Panc1 (cell line): ENCODE results near the gene NRROS. TPM values are rescaled to one million over a fixed set of nuclear protein-coding genes. Genes with fewer than 3 reads are reported as not detected.

ENCODE experiments used
- ATAC-seq: fragments of 200-7000 bp; cut with Tn5 transposase; 2 replicates; pipeline ENCODE4 v1.9.1; 2020; ENCODE audit warnings: mild to moderate bottlenecking, moderate library complexity
- BruUV-seq: library from RNA; stranded (reverse); fragments of 400-500 nt; replicated peaks from 2 replicates; lab custom pipeline; 2021; lab: Mats Ljungman, UMichigan
- CTCF ChIA-PET: fragments of 300-600 bp; sonication (Branson Sonifier 250); formaldehyde crosslinking; loops from one replicate; lab custom pipeline; 2022; ENCODE audit warnings: antibody characterized with exemption; lab: Charles Lee
- POLR2A ChIA-PET: fragments of 300-600 bp; sonication (Branson Sonifier 250); formaldehyde crosslinking; loops from one replicate; lab custom pipeline; 2022; ENCODE audit warnings: antibody characterized with exemption; lab: Charles Lee
- DNase-seq: peaks from one replicate; pipeline ENCODE4 v3.0.0-alpha.2; 2010; ENCODE audit warnings: low read depth, low spot score
- H3K27ac ChIP-seq: 2 replicates; pipeline ENCODE4 v1.5.1; 2011; ENCODE audit warnings: mild to moderate bottlenecking, low read length, inconsistent platforms
- H3K27me3 ChIP-seq: fragments of 200-500 bp; sonication (Bioruptor generic); 2 replicates; pipeline ENCODE4 v1.6.0; 2014; ENCODE audit warnings: low read length, inconsistent platforms; ENCODE audit not compliant: control insufficient read depth, insufficient read depth
- H3K36me3 ChIP-seq: fragments of 200-500 bp; sonication (Bioruptor generic); 2 replicates; pipeline ENCODE4 v1.5.1; 2014; ENCODE audit warnings: inconsistent platforms, mild to moderate bottlenecking, low read length, moderate library complexity; ENCODE audit not compliant: control insufficient read depth, insufficient read depth
- H3K4me1 ChIP-seq: 2 replicates; pipeline ENCODE4 v1.5.1; 2011; ENCODE audit warnings: inconsistent platforms, mild to moderate bottlenecking, low read length, moderate library complexity; ENCODE audit not compliant: control insufficient read depth, insufficient read depth
- H3K4me3 ChIP-seq, 2 experiments: 2 replicates each; pipeline ENCODE4 v1.5.1; 2011 to 2012; ENCODE audit warnings: low read depth in 2 of 2, low read length in 2 of 2, mild to moderate bottlenecking in 2 of 2, inconsistent platforms in 1 of 2, moderate library complexity in 1 of 2
- H3K9me3 ChIP-seq: fragments of 200-500 bp; sonication (Bioruptor generic); 2 replicates; pipeline ENCODE4 v1.5.1; 2014; ENCODE audit warnings: low read depth, mild to moderate bottlenecking, inconsistent platforms, low read length, moderate library complexity; ENCODE audit not compliant: control insufficient read depth, insufficient read depth
- POLR2AphosphoS5 ChIP-seq: IDR thresholded peaks from 2 replicates; pipeline ENCODE4 v1.6.1; 2012; ENCODE audit warnings: mild to moderate bottlenecking, low read depth, low read length, moderate library complexity
- SIN3A ChIP-seq: IDR thresholded peaks from 2 replicates; pipeline ENCODE4 v1.6.1; 2012; ENCODE audit warnings: low read depth, mild to moderate bottlenecking, low read length, moderate library complexity, borderline replicate concordance; ENCODE audit not compliant: insufficient read depth
- TCF7L2 ChIP-seq: IDR thresholded peaks from 2 replicates; pipeline ENCODE4 v1.6.1; 2011; ENCODE audit warnings: mild to moderate bottlenecking, low read depth, low read length, inconsistent platforms
- in situ Hi-C: cut with HindIII; loops from 2 replicates; pipeline ENCODE4 v1.10.0; 2016; ENCODE audit warnings: low sequenced_read_pairs, low pct_unique_long_range_greater_than_20kb
- intact Hi-C: fragments of 100-400 bp; cut with micrococcal nuclease; formaldehyde crosslinking; loops from one replicate; pipeline ENCODE4 v1.10.0; 2022; ENCODE audit not compliant: unreplicated experiment
- total RNA-seq: library from RNA; stranded (reverse); gene quantifications from one replicate; pipeline ENCODE4 v1.2.1, GENCODE V29; 2021; ENCODE audit not compliant: unreplicated experiment
- TF ChIP-seq, protein P1 (sequence below): fragments of 450-650 bp; IDR thresholded peaks from 2 replicates; pipeline ENCODE4 v1.5.1; 2017; ENCODE audit warnings: mild to moderate bottlenecking
- TF ChIP-seq, protein P2 (sequence below), 2 experiments: IDR thresholded peaks; 2 replicates each; pipeline ENCODE4 v1.6.1; 2011 to 2012; ENCODE audit warnings: low read depth in 2 of 2, control low read depth in 1 of 2, low read length in 1 of 2, mild to moderate bottlenecking in 1 of 2, moderate library complexity in 1 of 2; ENCODE audit not compliant: insufficient read depth in 1 of 2

The NRROS gene
- total RNA-seq, 1 experiment from 2014 or later, result 8.8 TPM

DNA sequence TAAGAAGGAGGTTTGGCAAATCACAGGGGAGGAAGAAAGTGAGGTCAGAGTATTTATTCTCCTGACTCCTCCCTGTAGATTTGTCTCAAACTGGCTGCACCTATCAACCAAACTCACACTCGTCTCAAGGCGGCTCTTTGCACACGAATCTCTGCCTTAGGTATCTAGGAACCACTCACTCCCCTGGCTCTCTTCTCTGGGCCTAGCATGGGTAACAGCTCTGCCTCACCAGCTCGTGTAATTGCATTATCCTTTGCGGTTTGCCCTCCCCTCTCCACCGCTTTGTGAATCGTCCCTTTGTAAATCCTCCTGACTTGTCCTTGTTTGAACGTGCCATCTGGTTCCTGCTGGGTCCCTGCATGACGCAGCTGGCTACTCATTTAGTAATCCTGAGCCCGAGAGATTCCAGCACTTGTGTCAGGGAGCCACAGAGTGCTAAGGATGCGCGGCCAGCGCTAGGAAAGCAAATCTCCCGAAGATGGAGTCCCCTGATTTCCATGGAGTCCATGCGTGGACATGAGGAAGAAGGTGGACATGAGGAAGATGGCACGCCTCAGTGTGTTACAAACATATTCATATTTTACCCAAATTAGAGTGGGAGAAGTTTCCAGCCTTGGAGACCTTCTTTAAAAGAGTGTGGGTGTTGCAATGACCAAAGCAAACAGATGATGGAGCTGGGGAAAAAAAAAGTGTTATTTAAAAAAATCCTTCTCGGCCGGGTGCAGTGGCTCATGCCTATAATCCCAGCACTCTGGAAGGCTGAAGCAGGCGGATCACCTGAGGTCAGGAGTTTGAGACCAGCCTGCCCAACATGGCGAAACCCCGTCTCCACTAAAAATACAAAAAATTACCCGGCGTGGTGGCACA lies 26.7 kb downstream of the NRROS start:
- intact Hi-C loops (no loop called here), in situ Hi-C loops (no loop called here)
- no peaks in the 10 kb centered on the region for H3K36me3 ChIP-seq
- TF ChIP-seq, protein P1, sequence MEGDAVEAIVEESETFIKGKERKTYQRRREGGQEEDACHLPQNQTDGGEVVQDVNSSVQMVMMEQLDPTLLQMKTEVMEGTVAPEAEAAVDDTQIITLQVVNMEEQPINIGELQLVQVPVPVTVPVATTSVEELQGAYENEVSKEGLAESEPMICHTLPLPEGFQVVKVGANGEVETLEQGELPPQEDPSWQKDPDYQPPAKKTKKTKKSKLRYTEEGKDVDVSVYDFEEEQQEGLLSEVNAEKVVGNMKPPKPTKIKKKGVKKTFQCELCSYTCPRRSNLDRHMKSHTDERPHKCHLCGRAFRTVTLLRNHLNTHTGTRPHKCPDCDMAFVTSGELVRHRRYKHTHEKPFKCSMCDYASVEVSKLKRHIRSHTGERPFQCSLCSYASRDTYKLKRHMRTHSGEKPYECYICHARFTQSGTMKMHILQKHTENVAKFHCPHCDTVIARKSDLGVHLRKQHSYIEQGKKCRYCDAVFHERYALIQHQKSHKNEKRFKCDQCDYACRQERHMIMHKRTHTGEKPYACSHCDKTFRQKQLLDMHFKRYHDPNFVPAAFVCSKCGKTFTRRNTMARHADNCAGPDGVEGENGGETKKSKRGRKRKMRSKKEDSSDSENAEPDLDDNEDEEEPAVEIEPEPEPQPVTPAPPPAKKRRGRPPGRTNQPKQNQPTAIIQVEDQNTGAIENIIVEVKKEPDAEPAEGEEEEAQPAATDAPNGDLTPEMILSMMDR, result no peak
- TF ChIP-seq, protein P2, sequence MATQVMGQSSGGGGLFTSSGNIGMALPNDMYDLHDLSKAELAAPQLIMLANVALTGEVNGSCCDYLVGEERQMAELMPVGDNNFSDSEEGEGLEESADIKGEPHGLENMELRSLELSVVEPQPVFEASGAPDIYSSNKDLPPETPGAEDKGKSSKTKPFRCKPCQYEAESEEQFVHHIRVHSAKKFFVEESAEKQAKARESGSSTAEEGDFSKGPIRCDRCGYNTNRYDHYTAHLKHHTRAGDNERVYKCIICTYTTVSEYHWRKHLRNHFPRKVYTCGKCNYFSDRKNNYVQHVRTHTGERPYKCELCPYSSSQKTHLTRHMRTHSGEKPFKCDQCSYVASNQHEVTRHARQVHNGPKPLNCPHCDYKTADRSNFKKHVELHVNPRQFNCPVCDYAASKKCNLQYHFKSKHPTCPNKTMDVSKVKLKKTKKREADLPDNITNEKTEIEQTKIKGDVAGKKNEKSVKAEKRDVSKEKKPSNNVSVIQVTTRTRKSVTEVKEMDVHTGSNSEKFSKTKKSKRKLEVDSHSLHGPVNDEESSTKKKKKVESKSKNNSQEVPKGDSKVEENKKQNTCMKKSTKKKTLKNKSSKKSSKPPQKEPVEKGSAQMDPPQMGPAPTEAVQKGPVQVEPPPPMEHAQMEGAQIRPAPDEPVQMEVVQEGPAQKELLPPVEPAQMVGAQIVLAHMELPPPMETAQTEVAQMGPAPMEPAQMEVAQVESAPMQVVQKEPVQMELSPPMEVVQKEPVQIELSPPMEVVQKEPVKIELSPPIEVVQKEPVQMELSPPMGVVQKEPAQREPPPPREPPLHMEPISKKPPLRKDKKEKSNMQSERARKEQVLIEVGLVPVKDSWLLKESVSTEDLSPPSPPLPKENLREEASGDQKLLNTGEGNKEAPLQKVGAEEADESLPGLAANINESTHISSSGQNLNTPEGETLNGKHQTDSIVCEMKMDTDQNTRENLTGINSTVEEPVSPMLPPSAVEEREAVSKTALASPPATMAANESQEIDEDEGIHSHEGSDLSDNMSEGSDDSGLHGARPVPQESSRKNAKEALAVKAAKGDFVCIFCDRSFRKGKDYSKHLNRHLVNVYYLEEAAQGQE (IDR thresholded peaks at IDR 0.05; ENCODE audit: insufficient read depth in 1 of 2, low read depth in 2 of 2, low read length in 1 of 2), result no peak
- no peak for TF ChIP-seq SIN3A
- 0 out of 2 replicates have a peak, but pooled peaks have one; percentile 41 for TF ChIP-seq POLR2AphosphoS5
- TF ChIP-seq TCF7L2, result peak; percentile 54; the same call in 1 of the 2 replicates
- ChIA-PET POLR2A (no interaction called here), CTCF (no interaction called here)
- no peaks in the 10 kb centered on the region for H3K27me3 ChIP-seq
- BruUV-seq, result no TSS peak
- DNase-seq (peak; percentile 89), ATAC-seq (peak; percentile 91)
- no peaks in the 10 kb centered on the region for H3K9me3 ChIP-seq
- H3K27ac ChIP-seq, result peak overlapping the region; percentile 74
- peaks cover 16% of the 10 kb centered on the region for H3K4me1 ChIP-seq
- H3K4me3 ChIP-seq, result peak overlapping the region; percentile 17 to 31

DNA sequence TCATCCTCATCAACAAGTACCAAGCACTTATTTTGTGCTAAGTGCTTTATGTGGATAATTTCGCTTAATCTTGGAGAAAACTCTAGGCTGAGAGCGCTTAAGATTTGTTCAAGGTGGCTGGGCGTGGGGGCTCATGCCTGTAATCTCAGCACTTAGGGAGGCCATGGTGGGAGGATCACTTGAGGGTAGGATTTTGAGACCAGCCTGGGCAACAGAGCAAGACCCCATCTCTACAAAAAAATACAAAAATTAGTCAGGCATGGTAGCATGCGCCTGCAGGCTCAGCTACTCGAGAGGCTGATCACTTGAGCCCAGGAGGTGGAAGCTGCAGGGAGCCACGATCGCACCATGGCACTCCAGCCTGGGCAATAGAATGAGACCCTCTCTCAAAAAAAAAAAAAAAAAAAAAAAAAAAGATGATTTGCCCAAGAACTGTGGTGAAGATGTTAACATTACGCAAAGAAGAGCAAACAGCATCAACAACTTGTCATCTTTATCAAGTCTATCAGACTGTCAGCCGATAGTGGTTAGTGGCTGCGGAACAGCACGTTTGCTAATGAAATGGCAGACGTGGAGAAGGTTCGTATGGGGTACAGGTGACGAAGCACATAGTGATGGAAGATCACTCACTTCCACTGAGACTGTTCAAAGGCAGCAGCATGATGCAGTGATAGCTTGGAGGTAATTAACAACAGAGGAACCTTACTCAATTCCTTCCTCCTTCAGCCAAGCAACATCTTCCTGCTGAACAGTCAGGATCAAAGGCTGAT lies 27.7 kb downstream of the NRROS start:
- no peaks in the 10 kb centered on the region for H3K27me3 ChIP-seq
- POLR2A ChIA-PET, result no interaction called here
- DNase-seq (no peak), ATAC-seq (no peak)
- BruUV-seq, result no TSS peak
- no peak overlapping the region for H3K4me3 ChIP-seq
- TF ChIP-seq, protein P1, result no peak
- TF ChIP-seq SIN3A (no peak), POLR2AphosphoS5 (no peak), TCF7L2 (no peak)
- TF ChIP-seq, protein P2 (IDR thresholded peaks at IDR 0.05; ENCODE audit: insufficient read depth in 1 of 2, low read depth in 2 of 2, low read length in 1 of 2), result no peak
- no peaks in the 10 kb centered on the region for H3K36me3 ChIP-seq
- peaks cover 16% of the 10 kb centered on the region for H3K4me1 ChIP-seq
- no peak overlapping the region for H3K27ac ChIP-seq
- intact Hi-C loops, result no loop called here
- no peaks in the 10 kb centered on the region for H3K9me3 ChIP-seq
- in situ Hi-C loops, result no loop called here
- CTCF ChIA-PET, result no interaction called here
